GM18508 (cell line): ENCODE measurements around the gene SPECC1L.
"Not testable (repeated sequence)": the region's sequence is repeated elsewhere in the genome, so short reads cannot be mapped to it uniquely, and the experiment has no call there.

Experiments
- ATAC-seq: cut with Tn5 transposase; IDR thresholded peaks from one replicate; pipeline ENCODE4 v1.9.1; 2021; ENCODE audit warnings: moderate number of reproducible peaks; ENCODE audit not compliant: insufficient read depth, unreplicated experiment

The SPECC1L gene

DNA sequence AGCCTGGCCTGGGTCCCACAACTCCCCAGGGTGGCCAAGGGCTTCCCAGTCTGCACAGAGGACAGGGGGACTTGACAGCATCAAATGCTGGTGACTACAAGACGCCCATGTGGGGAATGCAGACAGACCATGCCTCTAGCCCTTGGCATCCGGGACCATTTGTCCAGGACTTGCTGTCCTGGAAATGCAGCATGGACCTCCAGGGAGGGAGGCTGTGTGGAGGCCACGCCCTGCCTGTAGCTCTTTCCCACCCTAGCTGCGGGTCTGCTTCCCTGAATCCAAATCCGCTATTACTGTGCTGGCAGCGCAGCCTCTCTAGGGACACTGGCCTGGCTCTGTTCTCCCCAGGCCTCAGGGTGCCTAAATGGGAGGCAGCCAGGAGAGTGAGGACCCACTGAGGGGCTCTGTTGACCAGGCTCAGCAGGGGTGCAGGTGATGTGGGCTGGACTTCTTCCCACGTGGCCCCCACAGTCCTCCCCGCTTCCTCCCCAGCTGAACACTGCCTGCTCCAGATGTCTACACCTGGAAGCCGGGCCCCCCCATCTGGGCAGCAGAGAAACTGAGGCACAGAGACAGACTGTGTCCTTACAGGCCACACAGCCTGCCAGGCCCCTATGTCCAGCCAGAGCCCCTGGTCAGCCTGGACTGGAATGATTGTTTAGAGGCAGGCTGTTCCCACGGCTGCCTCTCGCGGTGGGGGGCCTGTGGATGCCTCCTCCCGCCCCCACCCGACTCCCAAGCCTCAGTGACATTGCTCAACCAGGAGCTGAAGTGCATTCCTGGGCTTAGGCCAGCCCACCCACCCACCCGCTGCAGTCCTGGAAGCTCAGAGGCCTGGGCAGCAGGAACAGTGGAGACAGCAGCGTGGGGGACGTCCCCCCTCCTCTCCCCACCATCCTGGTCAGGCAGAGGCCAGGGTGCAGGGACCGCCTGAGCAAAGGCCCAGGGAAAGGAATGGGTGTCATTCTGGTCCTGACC is 24.8 kb upstream of the SPECC1L start:
- not testable (repeated sequence) for ATAC-seq

DNA sequence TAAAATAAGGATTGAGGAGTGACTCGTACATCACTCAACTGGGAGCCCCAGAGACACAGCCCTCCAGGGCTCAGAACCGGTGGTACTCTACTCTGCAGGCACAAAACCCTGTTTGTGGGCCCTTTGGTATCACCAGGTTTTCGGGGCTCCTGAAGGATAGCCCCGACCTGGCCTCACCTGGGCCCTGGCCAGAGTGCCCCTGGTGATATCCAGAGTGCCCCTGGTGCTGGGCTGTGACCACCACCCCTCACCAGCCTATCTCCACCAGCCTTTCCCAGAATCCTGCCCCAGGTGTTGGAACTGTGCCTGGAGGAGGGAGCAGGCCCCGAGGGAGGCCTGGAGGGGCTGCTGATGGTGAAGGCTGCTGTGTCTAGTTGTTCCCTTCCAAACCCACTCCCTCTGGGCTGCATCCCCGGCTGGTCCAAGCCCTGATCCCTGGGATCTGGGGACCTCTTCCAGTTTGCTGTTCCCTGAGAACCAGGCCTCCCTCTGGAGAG is 23.6 kb upstream of the SPECC1L start:
- no peak for ATAC-seq

DNA sequence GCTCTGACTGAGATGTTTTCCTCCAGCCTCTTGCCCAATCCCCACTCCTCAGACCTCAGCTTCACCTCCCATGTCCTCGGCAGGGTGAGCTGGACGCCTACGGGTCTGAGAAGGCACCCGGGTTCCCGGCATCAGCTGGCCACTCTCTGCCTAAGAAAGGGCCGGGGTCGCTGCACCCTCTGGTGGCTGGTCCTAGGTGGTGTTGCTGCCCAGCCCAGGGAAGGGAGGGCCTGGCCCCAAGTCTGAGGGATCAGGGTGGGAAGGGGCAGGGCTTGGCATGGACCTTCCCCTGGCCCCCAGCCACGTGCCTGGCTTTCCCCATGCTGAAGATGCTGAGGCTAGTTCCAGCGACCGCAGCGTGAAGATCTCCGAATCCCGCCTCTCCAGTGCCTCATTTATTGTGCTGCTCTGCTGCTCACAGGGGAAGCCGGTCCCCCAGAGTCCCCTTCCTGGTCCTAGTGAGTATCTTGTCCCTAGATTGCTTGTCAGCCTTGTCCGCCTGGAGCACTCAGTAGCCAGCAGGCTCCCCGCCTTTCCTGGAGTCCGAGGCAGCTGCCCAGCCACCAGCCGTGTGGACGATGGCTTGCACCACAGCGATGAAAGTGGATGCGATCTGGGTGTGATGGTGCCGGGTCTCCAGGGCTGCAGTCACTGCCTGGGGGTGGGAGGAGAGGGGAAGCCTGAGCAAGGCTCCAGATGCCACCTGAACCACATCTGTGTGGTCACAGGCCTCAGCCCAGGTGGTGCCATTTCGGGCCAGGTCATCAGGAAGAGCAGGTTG is 22.9 kb upstream of the SPECC1L start:
- ATAC-seq = no peak

DNA sequence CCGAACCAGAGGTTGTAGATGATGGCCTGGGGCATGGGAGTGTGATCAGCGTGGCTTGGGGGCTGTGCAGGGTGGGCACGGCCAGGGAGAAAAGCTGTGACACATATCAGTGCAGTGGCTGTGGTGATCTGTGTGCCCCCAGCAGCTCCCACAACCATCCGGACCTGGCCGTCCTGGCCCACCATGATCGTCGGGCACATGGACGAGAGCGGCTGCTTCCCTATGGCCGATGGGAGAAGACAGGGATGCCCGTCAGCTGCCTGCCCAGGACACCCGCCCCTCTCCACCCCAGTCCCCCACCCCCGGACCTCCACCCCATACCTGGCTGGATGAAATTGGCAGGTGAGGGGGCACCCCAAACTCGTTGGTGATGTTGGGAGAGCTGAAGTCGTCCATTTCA is 22.0 kb upstream of the SPECC1L start:
- ATAC-seq = not testable (repeated sequence)

DNA sequence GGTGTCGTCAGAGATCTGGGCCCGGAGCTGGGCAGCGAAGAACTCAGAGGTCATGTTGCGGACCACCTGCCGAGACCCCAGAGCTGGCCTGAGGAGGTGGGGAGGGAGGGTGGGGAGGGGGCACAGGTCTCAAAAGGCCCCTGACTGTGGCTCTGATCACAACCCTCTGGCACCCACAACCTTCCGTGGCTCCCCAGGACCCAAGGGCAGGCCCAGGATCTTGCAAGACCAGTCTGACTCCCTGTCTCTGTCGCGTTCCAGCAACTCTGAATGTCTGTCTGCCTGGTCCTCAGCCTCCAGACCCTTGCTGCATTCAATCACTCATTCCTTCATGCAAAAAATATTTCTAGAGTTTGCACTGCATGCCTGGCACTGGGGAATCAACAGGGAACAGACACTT is 21.2 kb upstream of the SPECC1L start:
- ATAC-seq = not testable (repeated sequence)

DNA sequence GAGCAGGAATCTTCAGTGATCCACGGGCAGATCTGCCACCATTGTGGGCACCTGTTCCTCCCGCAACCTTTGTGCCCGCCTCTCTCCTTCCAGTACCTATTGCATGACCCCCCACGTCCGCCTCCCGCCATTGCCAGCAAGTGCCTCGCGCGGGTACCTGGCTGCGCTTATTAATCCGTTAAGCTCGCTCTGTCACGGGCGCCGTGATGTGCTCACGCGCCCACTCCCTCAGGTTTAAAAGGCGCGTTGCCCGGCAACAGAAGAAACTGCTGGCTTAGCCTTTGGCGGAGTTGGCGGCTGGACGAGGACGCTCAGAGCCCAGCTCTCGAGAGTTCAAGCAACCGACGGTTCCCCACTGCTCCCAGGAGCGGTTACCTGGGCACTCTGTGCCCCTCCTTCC is 19.3 kb upstream of the SPECC1L start:
- not testable (repeated sequence) for ATAC-seq

DNA sequence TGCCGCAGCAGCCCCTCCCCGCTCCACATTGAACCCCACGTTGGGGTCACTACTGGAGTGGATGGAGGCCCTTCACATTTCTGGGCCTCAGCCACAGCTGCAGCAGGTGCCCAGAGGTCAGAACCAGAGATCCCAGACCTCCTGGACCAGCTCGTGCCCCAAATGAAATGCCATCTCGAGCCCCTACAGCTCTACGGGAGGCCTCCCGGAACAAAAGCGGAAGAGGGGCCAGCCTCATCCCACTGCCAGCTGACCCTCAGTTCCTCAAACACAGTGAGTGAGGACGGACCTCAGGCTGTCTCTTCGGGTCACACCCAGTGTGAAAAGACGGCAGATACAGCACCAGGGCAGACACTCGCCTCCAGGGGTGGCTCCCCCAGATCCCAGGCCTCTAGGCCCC is 17.5 kb upstream of the SPECC1L start:
- not testable (repeated sequence) for ATAC-seq

DNA sequence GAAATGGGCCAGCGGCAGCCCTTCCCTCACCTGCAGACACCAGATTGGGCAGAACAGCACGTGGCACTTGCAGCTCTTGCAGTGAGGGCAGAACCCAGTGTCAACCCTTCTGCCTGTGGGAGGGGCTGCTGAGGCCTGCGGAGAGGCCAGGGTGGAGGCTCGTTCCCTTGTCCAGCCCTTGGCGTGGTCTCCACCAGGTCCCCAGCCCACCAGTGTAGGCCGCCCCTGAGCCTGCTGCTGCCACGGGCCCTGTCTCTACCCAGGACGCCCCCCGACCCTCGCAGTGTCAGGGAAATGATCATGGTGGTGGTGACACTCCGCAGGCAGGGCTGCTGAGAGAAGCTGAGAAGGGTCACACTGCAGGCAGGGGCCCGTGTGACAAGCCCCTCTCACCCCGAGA is 14.5 kb upstream of the SPECC1L start:
- ATAC-seq = not testable (repeated sequence)

DNA sequence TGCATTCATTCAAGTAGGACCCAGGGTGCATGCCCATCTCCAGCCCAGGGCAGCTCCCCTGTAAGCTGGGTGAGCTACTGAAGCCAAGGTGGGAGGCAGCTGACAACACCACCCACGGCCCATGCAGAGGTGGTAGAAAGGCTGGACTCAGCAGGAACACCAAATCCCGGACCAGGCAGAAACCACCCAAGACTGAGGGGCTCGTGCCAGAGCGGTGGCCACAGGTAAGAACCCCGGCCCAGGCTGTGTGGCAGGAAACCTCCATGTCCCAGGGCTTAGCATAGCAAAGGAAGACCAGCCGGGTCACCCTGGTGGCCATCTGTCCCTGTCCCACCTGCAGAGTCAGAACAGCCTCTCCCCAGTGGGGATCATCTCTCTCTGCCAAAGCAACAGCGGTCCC is 13.9 kb upstream of the SPECC1L start:
- not testable (repeated sequence) for ATAC-seq

DNA sequence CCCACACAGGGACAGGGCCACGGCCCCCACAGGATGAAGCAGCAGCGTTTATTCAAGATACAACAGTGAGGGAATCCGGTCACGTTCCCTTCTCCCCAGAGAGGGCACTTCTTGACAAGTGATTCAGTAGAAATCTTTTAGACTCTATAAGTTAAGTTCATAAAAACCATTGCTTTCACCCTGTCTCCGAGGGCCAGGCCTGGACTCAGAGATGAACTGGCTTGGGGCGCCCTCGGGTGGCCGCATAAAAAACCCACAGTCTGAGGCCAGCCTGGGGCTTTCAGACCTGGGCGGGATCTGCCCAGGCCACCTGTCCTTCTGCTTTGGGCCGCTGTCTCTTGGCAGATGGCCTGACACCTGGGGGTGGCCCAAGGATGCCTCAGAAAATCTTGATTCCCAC is 11.2 kb upstream of the SPECC1L start:
- ATAC-seq = not testable (repeated sequence)

DNA sequence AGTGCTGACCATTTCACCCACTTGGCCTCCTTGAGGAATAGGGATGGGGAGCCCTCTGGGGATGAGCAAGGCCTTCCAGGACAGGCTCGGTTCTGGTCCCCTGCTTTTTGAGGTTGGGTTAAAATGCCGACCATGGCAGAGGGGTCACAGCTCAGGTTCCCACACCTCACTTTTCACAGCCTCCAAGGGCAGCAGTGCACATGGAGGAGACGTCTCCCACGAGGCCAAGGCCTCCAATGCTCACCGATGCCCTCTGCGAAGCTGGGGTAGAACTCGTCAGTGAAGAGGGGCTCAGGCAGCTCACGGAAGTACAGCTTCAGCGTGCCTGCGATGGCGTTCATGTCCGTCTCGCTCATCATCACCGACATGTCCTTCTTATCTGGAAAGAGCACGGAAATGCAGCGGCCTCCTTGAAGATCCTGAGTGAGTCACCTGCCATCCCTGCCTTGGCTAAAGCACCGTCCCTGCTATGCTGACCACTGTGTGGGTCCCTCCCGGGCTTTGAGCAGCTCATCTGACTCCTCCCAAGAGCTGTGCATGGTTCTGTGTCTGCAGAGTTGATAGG is 8.4 kb upstream of the SPECC1L start:
- not testable (repeated sequence) for ATAC-seq

DNA sequence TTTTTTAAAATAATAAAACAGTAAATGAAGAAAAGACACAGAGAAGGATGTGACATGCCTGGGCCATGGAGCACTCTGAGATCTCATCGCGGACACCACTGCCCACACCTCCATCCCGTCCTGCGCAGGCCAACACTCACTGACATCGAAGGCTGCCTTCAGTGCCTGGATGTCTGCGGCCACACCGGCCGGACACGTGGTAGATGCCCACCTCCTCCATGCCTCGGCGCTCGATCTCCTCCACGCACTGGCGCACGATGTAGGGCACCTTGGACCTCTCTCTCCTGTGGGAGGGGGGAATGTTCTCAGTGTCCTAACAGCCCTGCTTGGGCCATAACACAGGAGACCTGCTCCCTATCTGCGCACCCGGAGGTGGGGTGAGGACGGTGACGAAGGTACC is 7.2 kb upstream of the SPECC1L start:
- not testable (repeated sequence) for ATAC-seq

DNA sequence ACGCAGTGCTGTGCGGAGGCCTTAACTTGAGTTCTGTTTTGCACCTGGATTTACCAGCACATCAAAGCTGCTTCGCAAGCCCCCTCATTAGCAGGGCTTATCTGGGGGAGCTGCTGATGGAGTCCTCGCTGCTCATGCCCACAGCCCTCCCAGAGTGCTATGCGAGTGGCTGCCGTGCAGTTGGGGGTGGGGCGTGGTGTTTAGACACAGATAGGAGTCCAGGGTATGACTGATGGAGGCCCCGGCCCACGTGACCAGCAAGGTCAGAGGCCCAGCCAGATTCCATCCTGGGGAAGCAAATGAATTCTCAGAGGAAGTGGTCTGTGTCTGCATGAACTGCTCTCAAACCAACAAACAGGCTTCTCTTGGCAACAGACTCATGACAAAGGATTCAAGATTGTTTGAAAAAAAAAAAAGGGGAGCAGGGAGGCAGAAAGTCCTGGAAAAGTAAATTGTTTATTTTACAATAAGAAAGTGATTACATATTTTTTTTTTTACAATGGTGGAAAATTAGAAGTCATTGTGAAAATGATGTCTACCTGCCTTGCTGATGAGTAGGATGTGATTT is 6.2 kb upstream of the SPECC1L start:
- ATAC-seq = not testable (repeated sequence)

DNA sequence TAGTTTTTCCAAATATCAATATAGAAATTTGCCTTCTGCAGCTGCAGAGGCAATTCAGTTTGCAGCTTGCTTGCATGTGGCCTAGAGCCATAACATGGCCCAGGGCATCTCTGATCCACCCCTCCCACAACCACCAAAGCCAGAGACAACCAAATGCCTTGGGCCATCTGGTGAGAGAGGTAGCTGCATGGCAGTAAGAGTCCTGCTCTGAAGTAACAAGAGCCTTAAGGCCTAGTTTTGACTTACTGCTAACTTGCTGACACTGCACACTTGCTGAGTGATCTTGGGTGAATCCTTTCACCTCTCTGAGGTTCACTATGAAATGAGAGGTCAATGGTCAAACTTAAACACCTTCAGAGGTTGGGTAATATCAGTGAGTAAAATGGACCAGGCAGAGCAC is 4.9 kb upstream of the SPECC1L start:
- no peak for ATAC-seq

DNA sequence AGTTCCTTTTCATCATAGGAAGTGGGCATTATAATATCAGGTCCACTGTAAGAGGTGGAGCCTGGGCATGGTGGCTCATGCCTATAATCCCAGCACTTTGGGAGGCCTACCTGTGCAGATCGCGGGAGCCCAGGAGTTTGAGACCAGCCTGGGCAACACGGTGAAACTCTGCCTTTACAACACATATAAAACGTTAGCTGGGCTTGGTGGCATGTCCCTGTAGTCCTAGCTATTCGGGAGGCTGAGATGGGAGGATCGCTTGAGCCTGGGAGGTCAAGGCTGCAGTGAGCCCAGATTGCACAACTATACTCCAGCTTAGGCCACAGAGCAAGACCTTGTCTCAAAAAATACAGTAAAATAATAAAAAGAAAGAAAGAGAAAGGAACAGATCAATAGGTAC is 4.1 kb upstream of the SPECC1L start:
- ATAC-seq = not testable (repeated sequence)

DNA sequence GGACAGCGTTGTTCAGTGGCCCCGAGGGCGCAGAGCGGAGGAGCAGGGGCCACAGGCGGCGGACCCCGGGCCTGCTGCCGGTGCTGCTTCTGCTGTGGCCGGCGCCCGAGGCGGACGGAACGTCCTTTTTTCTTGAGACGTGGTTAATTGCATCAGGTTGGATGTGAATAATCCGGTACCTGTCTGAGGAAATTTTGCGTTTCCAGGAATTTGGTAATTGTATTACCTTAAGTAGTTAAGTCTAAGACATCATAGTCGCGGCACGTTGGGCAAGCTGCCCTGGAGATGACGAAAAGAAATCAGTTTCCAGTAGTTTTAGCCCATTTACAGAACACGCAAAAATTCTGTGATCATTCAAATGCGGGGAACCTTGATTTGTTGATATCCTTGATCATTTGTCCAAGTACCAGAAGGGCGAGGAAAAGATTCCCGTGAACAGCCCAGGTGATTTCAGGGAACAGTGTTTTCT is 789 bp downstream of the SPECC1L start:
- ATAC-seq = no peak

DNA sequence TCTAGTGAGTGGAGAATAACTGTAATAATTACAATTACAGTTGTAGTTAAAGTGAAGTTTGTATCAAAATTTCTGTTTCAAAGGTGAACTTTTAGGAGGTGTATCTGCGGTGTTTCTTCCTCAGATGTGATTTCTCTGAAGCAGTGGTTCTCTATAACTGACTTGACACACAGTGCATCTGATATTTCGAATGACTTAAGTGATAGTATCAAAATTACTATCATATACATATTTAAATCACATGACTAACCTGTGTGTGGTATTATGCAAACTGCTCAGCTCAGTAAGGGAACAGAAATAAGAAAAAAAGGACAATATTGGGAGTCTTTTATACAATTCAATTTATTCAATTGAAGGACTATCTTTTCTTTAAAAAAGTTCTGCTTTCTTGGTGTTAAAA is 2.4 kb downstream of the SPECC1L start:
- ATAC-seq = not testable (repeated sequence)

DNA sequence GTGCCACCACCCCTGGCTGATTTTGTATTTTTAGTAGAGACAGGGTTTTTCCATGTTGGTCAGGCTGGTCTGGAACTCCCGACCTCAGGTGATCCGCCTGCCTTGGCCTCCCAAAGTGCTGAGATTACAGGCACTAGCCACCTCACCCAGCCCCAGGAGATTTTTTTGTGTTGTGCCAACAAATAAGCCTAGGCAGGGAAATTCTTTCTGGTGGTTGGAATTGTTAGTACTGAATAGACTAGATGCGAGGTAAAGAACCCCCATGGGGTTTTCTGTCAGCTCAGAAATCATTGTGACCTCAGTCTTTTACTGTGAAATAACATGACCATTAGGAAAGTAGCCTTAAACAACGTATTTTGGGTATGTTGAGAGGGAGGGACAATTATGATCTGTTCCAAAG is 3.3 kb downstream of the SPECC1L start:
- ATAC-seq = not testable (repeated sequence)

DNA sequence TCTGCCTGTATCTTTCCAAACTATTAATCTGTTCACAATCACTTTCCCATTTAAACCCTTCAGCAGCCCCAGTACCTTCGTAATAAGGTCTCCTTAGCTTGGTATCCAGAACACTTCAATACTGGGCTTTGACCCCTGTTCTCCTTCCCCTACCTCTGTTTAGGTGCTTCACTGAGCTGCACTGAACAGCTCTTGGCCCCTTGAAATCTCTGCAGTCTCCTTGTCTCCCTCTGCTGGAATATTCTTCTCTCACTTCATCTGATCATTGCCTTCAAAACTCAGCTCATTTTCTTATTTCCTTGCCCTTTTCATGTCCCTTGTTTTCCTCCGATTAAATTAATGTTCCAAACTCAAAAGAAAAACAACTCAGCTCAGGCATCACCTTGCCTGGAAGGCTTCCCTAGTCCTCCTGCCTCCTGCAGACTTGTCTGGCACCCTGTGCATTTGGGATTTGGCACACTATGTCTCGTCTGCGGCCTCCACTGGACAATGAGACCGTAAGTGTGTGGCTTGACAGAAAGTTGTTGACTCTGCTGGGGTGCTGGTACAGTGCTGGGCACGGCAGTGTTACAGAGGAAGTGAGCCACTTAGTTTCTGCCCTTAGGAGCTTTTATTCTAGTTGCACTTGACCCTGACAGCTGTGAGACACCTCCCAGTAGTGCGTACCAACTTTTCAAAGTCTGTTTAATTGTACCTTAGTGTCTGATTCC is 4.2 kb downstream of the SPECC1L start:
- ATAC-seq = not testable (repeated sequence)

DNA sequence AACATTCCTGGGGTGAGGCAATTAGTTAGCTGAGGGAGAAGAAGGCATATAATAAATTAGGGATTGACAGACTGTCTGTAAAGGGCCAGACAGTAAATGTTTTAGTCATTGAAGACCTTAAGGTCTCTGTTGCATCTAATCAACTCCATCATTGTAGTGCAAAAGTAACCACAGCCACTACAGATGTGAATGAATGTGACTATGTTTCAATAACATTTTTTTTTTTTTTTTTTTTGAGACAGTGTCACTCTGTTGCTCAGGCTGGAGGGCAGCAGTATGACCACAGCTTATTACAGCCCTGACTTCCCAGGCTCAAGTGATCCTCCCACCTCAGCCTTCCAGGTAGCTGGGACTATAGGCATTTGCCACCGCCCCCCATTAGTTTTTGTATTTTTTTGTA is 9.7 kb downstream of the SPECC1L start:
- not testable (repeated sequence) for ATAC-seq
